ENCODE data around the gene MOAP1.
A peak's percentile ranks its signal among the peaks of the same experiment; 100 is the strongest.

DNA sequence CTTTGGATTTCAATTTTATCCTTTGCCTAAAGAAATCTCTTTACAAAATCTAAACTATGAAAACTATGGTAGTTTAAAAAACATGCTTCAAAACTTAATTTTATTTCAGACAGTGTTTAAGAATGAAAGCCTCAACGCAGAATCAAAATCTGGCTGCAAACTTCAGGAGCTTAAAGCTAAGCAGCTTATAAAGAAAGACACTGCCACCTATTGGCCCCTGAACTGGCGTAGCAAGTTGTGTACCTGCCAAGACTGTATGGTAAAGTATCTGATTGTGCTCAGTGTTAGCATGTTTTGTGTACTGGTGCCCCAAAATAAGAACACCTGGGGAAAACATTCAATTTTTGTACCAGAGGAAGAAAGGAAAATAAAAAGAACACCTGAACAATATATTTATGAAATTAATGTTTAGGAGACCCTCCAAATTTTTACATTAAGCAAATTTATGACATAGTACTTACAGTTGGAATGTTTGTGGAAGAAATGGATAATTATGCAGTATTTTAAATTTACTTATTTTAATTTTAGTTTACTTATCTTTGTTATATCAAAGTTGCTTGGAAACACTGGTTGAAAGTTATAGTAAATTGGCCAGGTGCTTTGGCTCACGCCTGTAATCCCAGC lies 34.5 kb upstream of the MOAP1 start:
- TF ChIP-seq, protein P1, sequence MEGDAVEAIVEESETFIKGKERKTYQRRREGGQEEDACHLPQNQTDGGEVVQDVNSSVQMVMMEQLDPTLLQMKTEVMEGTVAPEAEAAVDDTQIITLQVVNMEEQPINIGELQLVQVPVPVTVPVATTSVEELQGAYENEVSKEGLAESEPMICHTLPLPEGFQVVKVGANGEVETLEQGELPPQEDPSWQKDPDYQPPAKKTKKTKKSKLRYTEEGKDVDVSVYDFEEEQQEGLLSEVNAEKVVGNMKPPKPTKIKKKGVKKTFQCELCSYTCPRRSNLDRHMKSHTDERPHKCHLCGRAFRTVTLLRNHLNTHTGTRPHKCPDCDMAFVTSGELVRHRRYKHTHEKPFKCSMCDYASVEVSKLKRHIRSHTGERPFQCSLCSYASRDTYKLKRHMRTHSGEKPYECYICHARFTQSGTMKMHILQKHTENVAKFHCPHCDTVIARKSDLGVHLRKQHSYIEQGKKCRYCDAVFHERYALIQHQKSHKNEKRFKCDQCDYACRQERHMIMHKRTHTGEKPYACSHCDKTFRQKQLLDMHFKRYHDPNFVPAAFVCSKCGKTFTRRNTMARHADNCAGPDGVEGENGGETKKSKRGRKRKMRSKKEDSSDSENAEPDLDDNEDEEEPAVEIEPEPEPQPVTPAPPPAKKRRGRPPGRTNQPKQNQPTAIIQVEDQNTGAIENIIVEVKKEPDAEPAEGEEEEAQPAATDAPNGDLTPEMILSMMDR (conservative IDR thresholded peaks at IDR 0.05; ENCODE audit: low read depth, low read length) = peak; percentile 73
- TF ChIP-seq EZH2 (IDR thresholded peaks at IDR 0.05; ENCODE audit: borderline replicate concordance, low read depth, low read length, poor library complexity, severe bottlenecking) = no peak
